Osteocyte (in vitro differentiated cells): ENCODE results near the gene LIMCH1. TPM values are rescaled to one million over a fixed set of nuclear protein-coding genes. Genes with fewer than 3 reads are reported as not detected.

Experiments used
- DNase-seq: peaks from one replicate; pipeline ENCODE4 v3.0.0; 2021; ENCODE audit warnings: mixed read lengths; ENCODE audit not compliant: unreplicated experiment; ENCODE audit errors: extremely low spot score
- H3K27ac Mint-ChIP-seq: one replicate; pipeline ENCODE4 v1.8.0; 2021; ENCODE audit warnings: mild to moderate bottlenecking, mixed read lengths; ENCODE audit not compliant: unreplicated experiment
- H3K27me3 Mint-ChIP-seq: one replicate; pipeline ENCODE4 v1.8.0; 2021; ENCODE audit warnings: mixed read lengths; ENCODE audit not compliant: unreplicated experiment
- H3K36me3 Mint-ChIP-seq: one replicate; pipeline ENCODE4 v1.8.0; 2021; ENCODE audit warnings: mixed read lengths; ENCODE audit not compliant: unreplicated experiment
- H3K4me1 Mint-ChIP-seq: one replicate; pipeline ENCODE4 v1.8.0; 2021; ENCODE audit warnings: mixed read lengths; ENCODE audit not compliant: unreplicated experiment
- H3K4me3 Mint-ChIP-seq: one replicate; pipeline ENCODE4 v1.8.0; 2021; ENCODE audit warnings: mild to moderate bottlenecking, moderate library complexity, mixed read lengths; ENCODE audit not compliant: unreplicated experiment
- H3K9me3 Mint-ChIP-seq: one replicate; pipeline ENCODE4 v1.8.0; 2021; ENCODE audit warnings: mixed read lengths; ENCODE audit not compliant: unreplicated experiment
- CTCF ChIP-seq: fragments of 200-600 bp; sonication (generic); IDR thresholded peaks from 2 replicates; pipeline ENCODE4 v1.5.0; 2021; ENCODE audit warnings: antibody characterized with exemption, mild to moderate bottlenecking, moderate library complexity
- total RNA-seq: library from RNA; stranded (reverse); gene quantifications from 2 replicates; pipeline ENCODE4 v1.2.1, GENCODE V29; 2021

LIMCH1 gene
- total RNA-seq, 1 donor from 2014 or later = 0.43 TPM

- no peak for DNase-seq
- no peak for TF ChIP-seq CTCF
- no peak overlapping the region for H3K4me3 Mint-ChIP-seq
- no peaks in the 10 kb centered on the region for H3K36me3 Mint-ChIP-seq
- H3K9me3 Mint-ChIP-seq = no peaks in the 10 kb centered on the region
- H3K27me3 Mint-ChIP-seq = no peaks in the 10 kb centered on the region
- no peak overlapping the region for H3K27ac Mint-ChIP-seq
- peaks cover 6% of the 10 kb centered on the region for H3K4me1 Mint-ChIP-seq
These were observed 9.3 kb upstream of the LIMCH1 start for GRCh38 chr4:41528512-41529205.

GRCh38 chr4:41530741-41531140 is 7.2 kb upstream of the LIMCH1 start:
- H3K4me1 Mint-ChIP-seq = no peaks in the 10 kb centered on the region
- no peak overlapping the region for H3K27ac Mint-ChIP-seq
- H3K9me3 Mint-ChIP-seq = no peaks in the 10 kb centered on the region
- no peak for TF ChIP-seq CTCF
- H3K27me3 Mint-ChIP-seq = peaks cover 5% of the 10 kb centered on the region
- no peak overlapping the region for H3K4me3 Mint-ChIP-seq
- DNase-seq = no peak
- no peaks in the 10 kb centered on the region for H3K36me3 Mint-ChIP-seq

GRCh38 chr4:41532336-41532735 is 5.6 kb upstream of the LIMCH1 start:
- Mint-ChIP-seq H3K27me3 (peaks cover 14% of the 10 kb centered on the region), H3K4me1 (no peaks in the 10 kb centered on the region), H3K4me3 (no peak overlapping the region), H3K27ac (no peak overlapping the region), H3K36me3 (no peaks in the 10 kb centered on the region), H3K9me3 (no peaks in the 10 kb centered on the region)
- TF ChIP-seq CTCF = no peak
- DNase-seq = no peak

- H3K27ac Mint-ChIP-seq = no peak overlapping the region
- H3K4me3 Mint-ChIP-seq = no peak overlapping the region
- no peak for DNase-seq
These were observed 5.1 kb upstream of the LIMCH1 start for GRCh38 chr4:41532882-41533281.

GRCh38 chr4:41533680-41534079 is 4.3 kb upstream of the LIMCH1 start:
- no peak for TF ChIP-seq CTCF
- H3K36me3 Mint-ChIP-seq = no peaks in the 10 kb centered on the region
- H3K27ac Mint-ChIP-seq = no peak overlapping the region
- no peak overlapping the region for H3K4me3 Mint-ChIP-seq
- H3K9me3 Mint-ChIP-seq = no peaks in the 10 kb centered on the region
- no peak for DNase-seq
- H3K27me3 Mint-ChIP-seq = peaks cover 17% of the 10 kb centered on the region
- H3K4me1 Mint-ChIP-seq = no peaks in the 10 kb centered on the region

More at GRCh38 chr4:41532882-41533281, 5.1 kb upstream of the LIMCH1 start:
- H3K27me3 Mint-ChIP-seq = peaks cover 14% of the 10 kb centered on the region
- TF ChIP-seq CTCF = no peak
- H3K36me3 Mint-ChIP-seq = no peaks in the 10 kb centered on the region
- H3K4me1 Mint-ChIP-seq = no peaks in the 10 kb centered on the region
- no peaks in the 10 kb centered on the region for H3K9me3 Mint-ChIP-seq
